ENCODE measurements around the gene NDUFA6.

DNA sequence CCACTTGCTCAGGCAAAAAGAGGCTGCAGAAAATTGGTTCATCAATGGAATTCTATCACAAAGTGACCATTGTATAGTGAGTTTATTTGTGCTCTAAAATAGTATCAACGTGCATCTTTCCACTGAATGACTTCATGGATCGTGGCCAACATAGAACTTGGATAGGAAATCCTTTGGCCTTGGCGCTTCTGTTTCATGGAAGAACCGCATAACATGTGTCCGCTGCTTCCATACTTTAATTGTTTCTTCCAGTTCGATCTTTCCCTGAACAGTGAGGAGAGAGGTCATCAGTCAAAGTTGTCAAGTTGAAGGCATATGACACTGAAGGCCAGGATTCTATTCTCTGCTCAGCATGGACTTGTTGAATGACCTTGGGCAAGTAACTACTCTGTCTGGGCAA lies 4.5 kb downstream of the NDUFA6 start:
- TF ChIP-seq, protein P1, sequence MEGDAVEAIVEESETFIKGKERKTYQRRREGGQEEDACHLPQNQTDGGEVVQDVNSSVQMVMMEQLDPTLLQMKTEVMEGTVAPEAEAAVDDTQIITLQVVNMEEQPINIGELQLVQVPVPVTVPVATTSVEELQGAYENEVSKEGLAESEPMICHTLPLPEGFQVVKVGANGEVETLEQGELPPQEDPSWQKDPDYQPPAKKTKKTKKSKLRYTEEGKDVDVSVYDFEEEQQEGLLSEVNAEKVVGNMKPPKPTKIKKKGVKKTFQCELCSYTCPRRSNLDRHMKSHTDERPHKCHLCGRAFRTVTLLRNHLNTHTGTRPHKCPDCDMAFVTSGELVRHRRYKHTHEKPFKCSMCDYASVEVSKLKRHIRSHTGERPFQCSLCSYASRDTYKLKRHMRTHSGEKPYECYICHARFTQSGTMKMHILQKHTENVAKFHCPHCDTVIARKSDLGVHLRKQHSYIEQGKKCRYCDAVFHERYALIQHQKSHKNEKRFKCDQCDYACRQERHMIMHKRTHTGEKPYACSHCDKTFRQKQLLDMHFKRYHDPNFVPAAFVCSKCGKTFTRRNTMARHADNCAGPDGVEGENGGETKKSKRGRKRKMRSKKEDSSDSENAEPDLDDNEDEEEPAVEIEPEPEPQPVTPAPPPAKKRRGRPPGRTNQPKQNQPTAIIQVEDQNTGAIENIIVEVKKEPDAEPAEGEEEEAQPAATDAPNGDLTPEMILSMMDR (IDR thresholded peaks at IDR 0.05) = no peak
- no peak for TF ChIP-seq POLR2A (IDR thresholded peaks at IDR 0.05)
